ENCODE measurements around the gene ANO3. TPM values are rescaled to one million over a fixed set of nuclear protein-coding genes. Genes with fewer than 3 reads are reported as not detected.

ANO3 gene
- total and polyA plus RNA-seq, 2 experiments from 2014 or later = 0.10 to 0.32 TPM

- H3K9ac ChIP-seq = no peak overlapping the region; the same call in 1 of the 2 replicates
- no peaks in the 10 kb centered on the region for H3K79me2 ChIP-seq (ENCODE audit: insufficient read depth)
- peak; percentile 93 for DNase-seq
- H3K4me2 ChIP-seq (ENCODE audit: unreplicated experiment) = no peak overlapping the region
- no peaks in the 10 kb centered on the region for H3K9me3 ChIP-seq (ENCODE audit: low read depth)
- 0 out of 2 replicates have a peak overlapping the region, but pooled peaks have one; percentile 23 for H2AFZ ChIP-seq
- H3K9me2 ChIP-seq (ENCODE audit: insufficient read depth) = no peaks in the 10 kb centered on the region
- H3K4me1 ChIP-seq (ENCODE audit: insufficient read depth) = peaks cover 18% of the 10 kb centered on the region
- H3K4me3 ChIP-seq = no peak overlapping the region
- H3K27me3 ChIP-seq (replicated peaks; ENCODE audit: insufficient read depth) = no peaks in the 10 kb centered on the region
- no peaks in the 10 kb centered on the region for H3K36me3 ChIP-seq (ENCODE audit: low read depth)
- TF ChIP-seq EZH2 (IDR thresholded peaks at IDR 0.05; ENCODE audit: insufficient read depth, poor library complexity, severe bottlenecking) (no peak), EZH2phosphoT487 (IDR thresholded peaks at IDR 0.05; ENCODE audit: insufficient read depth, low read depth) (no peak)
- H4K20me1 ChIP-seq (ENCODE audit: insufficient read depth) = no peaks in the 10 kb centered on the region
- in situ Hi-C loops (cut with MboI) = no loop called here
- H3F3A ChIP-seq (ENCODE audit: insufficient read depth) = peaks cover 19% of the 10 kb centered on the region
- peak overlapping the region; percentile 57 for H3K27ac ChIP-seq
These were observed 289.2 kb downstream of the ANO3 start for GRCh38 chr11:26621132-26621531.

GRCh38 chr11:26622181-26622580 is 290.3 kb downstream of the ANO3 start:
- TF ChIP-seq EZH2phosphoT487 (IDR thresholded peaks at IDR 0.05; ENCODE audit: insufficient read depth, low read depth) (no peak), EZH2 (IDR thresholded peaks at IDR 0.05; ENCODE audit: insufficient read depth, poor library complexity, severe bottlenecking) (no peak)
- no peaks in the 10 kb centered on the region for H3K36me3 ChIP-seq (ENCODE audit: low read depth)
- no peaks in the 10 kb centered on the region for H3K27me3 ChIP-seq (replicated peaks; ENCODE audit: insufficient read depth)
- in situ Hi-C loops (cut with MboI) = no loop called here
- peaks cover 19% of the 10 kb centered on the region for H3F3A ChIP-seq (ENCODE audit: insufficient read depth)
- H3K4me1 ChIP-seq (ENCODE audit: insufficient read depth) = peaks cover 18% of the 10 kb centered on the region
- no peak for DNase-seq
- no peak overlapping the region for H3K9ac ChIP-seq
- no peak overlapping the region for H3K4me2 ChIP-seq (ENCODE audit: unreplicated experiment)
- WGBS, 2 experiments (ENCODE audit: low coverage in 1 of 2, low lambda C conversion rate in 2 of 2, missing lambda C conversion rate in 2 of 2) = 92 to 96% methylated on average over 2 of the region's 2 CpGs
- no peak overlapping the region for H3K27ac ChIP-seq
- no peaks in the 10 kb centered on the region for H3K9me3 ChIP-seq (ENCODE audit: low read depth)
- no peak overlapping the region for H2AFZ ChIP-seq
- H3K4me3 ChIP-seq = no peak overlapping the region
- no peaks in the 10 kb centered on the region for H4K20me1 ChIP-seq (ENCODE audit: insufficient read depth)
- no peaks in the 10 kb centered on the region for H3K9me2 ChIP-seq (ENCODE audit: insufficient read depth)
- H3K79me2 ChIP-seq (ENCODE audit: insufficient read depth) = no peaks in the 10 kb centered on the region

GRCh38 chr11:26623076-26623659 is 291.2 kb downstream of the ANO3 start:
- Histone ChIP-seq H3K9me2 (ENCODE audit: insufficient read depth) (no peaks in the 10 kb centered on the region), H3F3A (ENCODE audit: insufficient read depth) (peaks cover 19% of the 10 kb centered on the region), H3K9ac (no peak overlapping the region), H3K27me3 (replicated peaks; ENCODE audit: insufficient read depth) (no peaks in the 10 kb centered on the region), H2AFZ (no peak overlapping the region), H4K20me1 (ENCODE audit: insufficient read depth) (no peaks in the 10 kb centered on the region), H3K4me1 (ENCODE audit: insufficient read depth) (peaks cover 18% of the 10 kb centered on the region), H3K9me3 (ENCODE audit: low read depth) (no peaks in the 10 kb centered on the region), H3K27ac (no peak overlapping the region), H3K79me2 (ENCODE audit: insufficient read depth) (no peaks in the 10 kb centered on the region), H3K4me3 (no peak overlapping the region), H3K36me3 (ENCODE audit: low read depth) (no peaks in the 10 kb centered on the region), H3K4me2 (ENCODE audit: unreplicated experiment) (no peak overlapping the region)
- no peak for TF ChIP-seq EZH2phosphoT487 (IDR thresholded peaks at IDR 0.05; ENCODE audit: insufficient read depth, low read depth)
- no peak for TF ChIP-seq EZH2 (IDR thresholded peaks at IDR 0.05; ENCODE audit: insufficient read depth, poor library complexity, severe bottlenecking)
- WGBS, 2 experiments (ENCODE audit: low coverage in 1 of 2, low lambda C conversion rate in 2 of 2, missing lambda C conversion rate in 2 of 2) = 85 to 88% methylated on average over 2 of the region's 2 CpGs
- in situ Hi-C loops (cut with MboI) = no loop called here
- DNase-seq = peak; percentile 27

GRCh38 chr11:26626346-26626745 is 294.4 kb downstream of the ANO3 start:
- Histone ChIP-seq H3K4me2 (ENCODE audit: unreplicated experiment) (no peak overlapping the region), H3K27me3 (replicated peaks; ENCODE audit: insufficient read depth) (no peaks in the 10 kb centered on the region), H3K79me2 (ENCODE audit: insufficient read depth) (no peaks in the 10 kb centered on the region), H4K20me1 (ENCODE audit: insufficient read depth) (no peaks in the 10 kb centered on the region), H3F3A (ENCODE audit: insufficient read depth) (peaks cover 9% of the 10 kb centered on the region), H3K27ac (no peak overlapping the region), H3K9me2 (ENCODE audit: insufficient read depth) (no peaks in the 10 kb centered on the region), H3K4me1 (ENCODE audit: insufficient read depth) (peaks cover 10% of the 10 kb centered on the region), H3K36me3 (ENCODE audit: low read depth) (no peaks in the 10 kb centered on the region), H2AFZ (no peak overlapping the region), H3K4me3 (no peak overlapping the region), H3K9me3 (ENCODE audit: low read depth) (no peaks in the 10 kb centered on the region), H3K9ac (no peak overlapping the region)
- 92 to 100% methylated on average over 1 of the region's 1 CpG for WGBS, 2 experiments (ENCODE audit: low coverage in 1 of 2, low lambda C conversion rate in 2 of 2, missing lambda C conversion rate in 2 of 2)
- in situ Hi-C loops (cut with MboI) = no loop called here
- TF ChIP-seq EZH2phosphoT487 (IDR thresholded peaks at IDR 0.05; ENCODE audit: insufficient read depth, low read depth) (no peak), EZH2 (IDR thresholded peaks at IDR 0.05; ENCODE audit: insufficient read depth, poor library complexity, severe bottlenecking) (no peak)
- DNase-seq = peak; percentile 62

Measured in GM23248 (cell line).